ENCODE data around the gene LHFPL3. TPM values are rescaled to one million over a fixed set of nuclear protein-coding genes. Genes with fewer than 3 reads are reported as not detected.
A peak's percentile ranks its signal among the peaks of the same experiment; 100 is the strongest.
"Not testable (repeated sequence)": the region's sequence is repeated elsewhere in the genome, so short reads cannot be mapped to it uniquely, and the experiment has no call there.

The LHFPL3 gene
- not detected in 2 replicates for total RNA-seq

DNA sequence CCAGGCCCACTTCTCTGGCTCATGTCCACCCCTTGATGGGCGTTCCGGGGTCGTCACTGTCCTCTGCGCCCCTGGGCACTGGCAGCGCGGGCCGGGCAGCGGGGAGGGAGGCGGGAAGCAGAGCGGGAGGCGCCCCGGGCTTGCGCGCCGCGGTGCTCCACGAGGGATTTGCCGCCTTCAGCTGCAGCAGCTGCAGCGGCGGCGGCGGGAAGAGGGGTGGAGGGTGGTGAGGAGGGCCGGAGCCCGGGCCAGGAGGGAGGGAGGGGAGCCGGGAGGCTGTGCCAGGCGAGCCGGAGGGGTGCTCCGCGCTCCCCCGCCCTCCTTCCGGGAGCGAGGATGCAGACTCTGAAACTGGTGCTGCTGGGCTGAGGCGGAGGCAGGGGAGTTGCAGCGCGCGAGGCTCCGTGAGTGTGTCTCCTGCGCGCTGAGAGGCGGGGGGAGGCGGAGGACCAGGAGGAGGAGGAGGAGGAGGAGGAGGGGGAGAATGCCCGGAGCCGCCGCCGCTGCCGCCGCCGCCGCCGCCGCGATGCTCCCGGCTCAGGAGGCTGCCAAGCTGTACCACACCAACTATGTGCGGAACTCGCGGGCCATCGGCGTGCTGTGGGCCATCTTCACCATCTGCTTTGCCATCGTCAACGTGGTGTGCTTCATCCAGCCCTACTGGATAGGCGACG, at the start of gene LHFPL3:
TSS of gene LHFPL3 (plus strand) at position 308 of the 674 bp plus-strand sequence.
- no peak for DNase-seq (ENCODE audit: low read depth)

DNA sequence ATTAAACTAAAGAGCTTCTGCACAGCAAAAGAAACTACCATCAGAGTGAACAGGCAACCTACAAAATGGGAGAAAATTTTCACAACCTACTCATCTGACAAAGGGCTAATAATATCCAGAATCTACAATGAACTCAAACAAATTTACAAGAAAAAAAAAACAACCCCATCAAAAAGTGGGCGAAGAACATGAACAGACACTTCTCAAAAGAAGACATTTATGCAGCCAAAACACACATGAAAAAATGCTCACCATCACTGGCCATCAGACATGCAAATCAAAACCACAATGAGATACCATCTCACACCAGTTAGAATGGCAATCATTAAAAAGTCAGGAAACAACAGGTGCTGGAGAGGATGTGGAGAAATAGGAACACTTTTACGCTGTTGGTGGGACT, 46.7 kb upstream of the LHFPL3 start:
- DNase-seq (ENCODE audit: low read depth) = not testable (repeated sequence)

GRCh38 chr7:104286839-104287238, 41.6 kb upstream of the LHFPL3 start:
- no peak for DNase-seq (ENCODE audit: low read depth)

- no peak for DNase-seq (ENCODE audit: low read depth)
Measured at GRCh38 chr7:104288137-104288536, 40.3 kb upstream of the LHFPL3 start.

GRCh38 chr7:104294291-104294690, 34.1 kb upstream of the LHFPL3 start:
- DNase-seq (ENCODE audit: low read depth) = peak; percentile 6

GRCh38 chr7:104296266-104296665, 32.1 kb upstream of the LHFPL3 start:
- DNase-seq (ENCODE audit: low read depth) = no peak

DNA sequence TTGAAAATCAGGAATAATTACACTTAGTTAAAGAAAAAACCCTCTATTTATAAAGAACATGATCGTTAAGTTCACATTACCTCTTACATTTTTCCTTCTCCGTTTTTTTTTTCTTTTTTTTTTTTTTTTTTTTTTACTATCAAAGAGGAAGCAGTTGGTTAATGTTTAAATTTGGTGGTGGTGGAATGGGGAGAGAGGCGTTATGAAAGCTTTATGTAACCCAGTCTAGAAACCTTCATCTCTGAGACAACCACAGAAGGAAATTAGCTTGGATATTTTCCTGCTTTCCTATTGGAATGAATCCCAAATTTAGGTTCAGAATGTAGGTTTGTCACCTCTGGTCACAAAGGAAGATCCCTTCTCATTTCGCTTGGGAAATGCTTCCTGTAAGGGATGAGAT, 31.5 kb upstream of the LHFPL3 start:
- DNase-seq (ENCODE audit: low read depth) = peak; percentile 23

DNA sequence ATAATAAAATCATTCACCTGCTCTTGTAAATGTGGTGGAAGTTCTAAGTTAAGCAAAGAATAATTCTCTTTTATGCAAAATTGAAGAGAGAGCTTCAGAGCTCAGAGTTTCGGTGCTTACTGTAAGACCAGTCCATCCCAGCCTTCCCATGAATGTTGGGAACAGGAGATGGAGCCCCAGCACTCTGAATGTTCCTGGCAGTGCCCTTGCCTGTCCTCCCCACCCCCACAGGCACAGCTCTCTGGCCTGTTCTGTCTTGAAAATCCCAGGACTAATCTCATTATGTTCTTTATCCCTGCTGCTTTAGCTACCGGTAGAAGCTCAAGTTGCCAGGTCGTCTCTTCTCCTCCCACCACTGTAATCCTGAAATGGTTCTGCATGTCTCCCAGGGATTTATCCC, 29.1 kb upstream of the LHFPL3 start:
- no peak for DNase-seq (ENCODE audit: low read depth)

GRCh38 chr7:104299777-104300176, 28.6 kb upstream of the LHFPL3 start:
- DNase-seq (ENCODE audit: low read depth) = no peak

- DNase-seq (ENCODE audit: low read depth) = no peak
Measured at GRCh38 chr7:104306793-104307192, 21.6 kb upstream of the LHFPL3 start.

- no peak for DNase-seq (ENCODE audit: low read depth)
Measured at GRCh38 chr7:104317948-104318629, 10.3 kb upstream of the LHFPL3 start.

DNA sequence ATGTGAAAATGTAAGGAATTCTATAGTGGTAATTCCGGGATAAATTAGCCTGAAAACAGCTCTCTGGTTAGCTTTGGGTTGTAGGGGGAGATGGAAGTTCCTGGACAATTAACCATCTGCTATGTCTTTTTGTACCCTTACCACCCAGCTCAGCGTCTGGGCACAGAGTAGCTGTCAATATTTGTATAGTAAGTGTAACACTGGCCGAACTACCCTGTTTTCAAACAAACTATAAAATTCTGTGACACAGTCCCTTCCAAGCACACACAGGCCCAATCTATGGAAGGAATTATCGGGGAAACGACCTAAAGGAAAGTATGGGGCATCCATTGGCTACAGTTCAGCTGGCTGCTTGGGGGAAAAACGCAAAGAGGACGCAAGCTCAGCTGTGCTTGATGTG, 869 bp upstream of the LHFPL3 start:
- DNase-seq (ENCODE audit: low read depth) = no peak

DNA sequence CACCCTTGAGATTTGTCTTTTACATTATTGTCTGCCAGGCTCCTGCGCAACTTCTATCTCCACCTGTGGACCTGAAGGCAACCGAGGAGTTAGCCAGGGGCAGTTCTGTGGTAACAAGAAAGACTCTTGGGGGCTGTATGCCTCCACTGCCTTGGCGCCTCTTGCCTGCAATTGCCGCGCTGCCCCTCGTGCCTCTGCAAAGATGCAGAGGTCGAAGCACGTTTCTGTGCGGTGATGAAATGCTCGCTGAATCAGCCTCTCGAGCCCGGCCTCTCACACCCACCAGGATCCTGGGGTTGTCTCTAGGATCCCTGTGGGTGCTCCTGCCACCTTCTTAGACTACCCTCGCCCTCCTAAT, 486 bp upstream of the LHFPL3 start:
- DNase-seq (ENCODE audit: low read depth) = no peak

DNA sequence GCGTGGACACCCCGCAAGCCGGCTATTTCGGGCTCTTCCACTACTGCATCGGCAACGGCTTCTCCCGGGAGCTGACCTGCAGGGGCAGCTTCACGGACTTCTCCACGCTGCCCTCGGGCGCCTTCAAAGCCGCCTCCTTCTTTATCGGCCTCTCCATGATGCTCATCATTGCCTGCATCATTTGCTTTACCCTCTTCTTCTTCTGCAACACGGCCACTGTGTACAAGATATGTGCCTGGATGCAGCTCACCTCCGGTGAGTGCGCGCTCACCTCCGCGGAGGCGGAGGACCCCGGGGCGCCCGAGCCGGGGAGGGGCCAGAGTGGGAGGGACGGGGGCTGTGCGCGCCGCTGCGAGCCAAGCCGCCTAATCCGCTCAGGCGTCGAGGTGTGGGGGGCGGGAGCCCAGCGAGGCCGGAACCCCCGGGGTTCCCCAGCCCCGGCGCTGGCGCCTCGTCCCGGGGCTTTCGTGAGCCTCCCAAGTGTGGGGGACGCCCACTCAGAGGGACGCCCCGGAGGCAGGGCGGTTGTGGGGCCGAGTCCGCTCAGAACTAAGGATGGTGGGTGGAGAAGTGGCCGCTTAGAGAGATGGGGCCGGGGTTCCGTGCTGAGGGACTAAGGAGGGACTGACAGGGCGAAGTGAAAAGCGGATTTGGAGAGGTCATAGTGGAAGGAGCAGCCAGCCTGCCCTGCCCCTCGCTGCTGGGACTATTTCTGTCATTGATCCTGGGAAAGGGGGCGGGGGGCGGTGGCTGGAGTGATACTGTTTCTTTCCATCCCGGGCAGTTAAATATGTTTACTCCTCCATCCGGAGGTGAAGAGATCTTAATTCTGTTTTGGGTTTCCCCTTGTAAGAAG, 795 bp downstream of the LHFPL3 start:
- no peak for DNase-seq (ENCODE audit: low read depth)

DNA sequence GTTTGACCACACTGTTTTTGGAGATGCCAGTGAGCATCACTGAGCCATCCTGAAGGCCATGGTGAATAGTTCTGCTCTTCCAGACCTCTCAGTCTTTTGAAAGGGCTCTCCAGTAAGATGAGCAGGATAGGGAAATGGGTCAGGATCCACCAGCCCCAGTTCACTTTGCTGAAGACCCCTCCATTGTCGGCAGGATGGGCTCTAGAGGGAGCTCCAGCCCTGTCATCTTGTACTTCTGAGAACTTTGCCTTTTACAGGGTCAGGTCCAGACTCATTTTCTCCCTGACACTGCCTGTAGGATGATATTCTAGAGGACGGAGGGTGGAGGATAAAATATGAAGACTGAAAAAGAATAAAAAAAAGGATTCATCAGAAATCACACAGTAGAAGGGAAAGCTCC, 13.1 kb downstream of the LHFPL3 start:
- DNase-seq (ENCODE audit: low read depth) = no peak

- no peak for DNase-seq (ENCODE audit: low read depth)
Measured at GRCh38 chr7:104352736-104353135, 24.3 kb downstream of the LHFPL3 start.

DNA sequence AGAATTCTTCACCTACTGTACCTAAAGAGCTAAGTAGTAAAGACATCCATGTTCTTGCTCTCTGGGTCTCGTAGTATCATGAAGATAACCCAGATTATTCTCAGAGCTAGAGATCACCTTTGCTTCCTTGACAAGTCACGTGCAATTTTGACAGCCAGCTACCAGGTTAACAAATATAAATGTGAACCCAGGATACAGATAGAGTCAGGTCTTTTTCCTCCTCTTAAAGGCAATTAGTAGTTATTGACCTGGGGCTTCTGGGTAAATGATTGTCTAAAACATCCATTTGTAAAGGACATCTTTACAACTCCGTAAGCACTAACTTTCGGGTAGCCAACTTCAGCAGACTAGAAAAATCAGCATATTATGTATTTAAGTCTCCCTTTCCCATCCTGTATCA, 28.8 kb downstream of the LHFPL3 start:
- no peak for DNase-seq (ENCODE audit: low read depth)

DNA sequence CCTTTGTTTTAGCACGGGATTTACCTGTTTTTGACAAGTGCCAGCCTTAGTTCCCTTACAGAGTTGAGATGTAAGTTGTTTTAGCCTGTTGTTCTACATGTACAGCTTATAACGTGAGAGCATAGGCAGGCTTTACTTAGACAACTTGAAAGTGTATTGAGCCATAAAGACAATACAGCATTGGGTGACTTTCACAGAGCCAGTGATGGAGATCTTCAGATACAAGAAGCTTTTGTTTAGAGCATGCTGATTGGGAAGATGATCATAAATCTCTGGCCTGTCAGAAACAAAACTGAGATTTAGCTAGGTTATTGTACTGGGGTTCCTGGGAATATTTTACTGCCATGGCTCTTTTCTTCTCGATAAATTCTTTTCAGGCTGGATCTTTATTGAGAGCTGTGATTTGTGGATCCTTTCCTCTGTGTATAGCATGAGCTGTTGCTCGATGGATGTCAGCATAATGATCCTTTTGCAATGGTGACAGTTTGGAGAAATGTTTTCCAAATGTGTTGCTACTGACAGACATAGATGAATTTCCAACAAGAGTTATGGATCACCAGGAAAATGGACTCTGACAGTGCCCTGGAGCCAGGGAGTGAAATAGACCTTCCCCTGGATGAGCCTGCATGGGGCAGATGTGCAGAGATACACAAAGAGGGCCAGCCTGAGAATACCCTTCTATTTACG, 30.2 kb downstream of the LHFPL3 start:
- no peak for DNase-seq (ENCODE audit: low read depth)

DNA sequence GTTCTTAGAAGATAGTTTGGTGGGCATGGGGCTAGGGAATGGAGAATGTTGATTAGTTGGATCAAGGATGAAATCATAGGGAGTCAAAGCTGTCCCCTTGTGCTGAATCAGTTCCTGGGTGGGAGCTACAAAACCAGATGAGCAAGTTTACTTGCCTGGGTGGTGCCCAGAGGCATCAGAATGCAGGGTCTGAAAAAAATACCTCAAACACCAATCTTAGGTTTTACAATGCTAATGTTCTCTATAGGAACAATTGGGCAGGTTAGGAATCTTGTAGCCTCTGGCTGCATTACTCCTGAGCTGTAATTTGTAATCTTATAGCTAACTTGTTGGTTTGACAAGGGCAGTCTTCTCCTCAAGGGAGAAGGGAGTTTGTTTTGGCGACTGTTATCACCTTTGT, 34.4 kb downstream of the LHFPL3 start:
- DNase-seq (ENCODE audit: low read depth) = no peak

- no peak for DNase-seq (ENCODE audit: low read depth)
Measured at GRCh38 chr7:104363355-104363754, 35.0 kb downstream of the LHFPL3 start.

- DNase-seq (ENCODE audit: low read depth) = no peak
Measured at GRCh38 chr7:104366390-104366789, 38.0 kb downstream of the LHFPL3 start.

GRCh38 chr7:104367926-104368325, 39.5 kb downstream of the LHFPL3 start:
- no peak for DNase-seq (ENCODE audit: low read depth)
